Measurements from ENCODE around the gene NELFCD.
"Not testable (repeated sequence)": the region's sequence is repeated elsewhere in the genome, so short reads cannot be mapped to it uniquely, and the experiment has no call there.

The NELFCD gene

GRCh38 chr20:59010995-59011873 is 30.2 kb downstream of the NELFCD start:
- DNase-seq, result peak; percentile 94

DNA sequence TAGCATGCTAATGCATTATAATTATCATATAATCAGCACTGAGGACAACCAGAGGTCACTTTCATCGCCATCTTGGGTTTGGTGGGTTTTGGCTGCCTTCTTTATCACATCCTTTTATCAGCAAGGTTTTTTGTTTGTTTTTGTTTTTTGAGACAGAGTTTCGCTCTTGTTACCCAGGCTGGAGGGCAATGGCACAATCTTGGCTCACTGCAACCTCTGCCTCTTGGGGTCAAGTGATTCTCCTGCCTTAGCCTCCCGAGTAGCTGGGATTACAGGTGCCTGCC is 30.8 kb downstream of the NELFCD start:
- DNase-seq, result not testable (repeated sequence)

- DNase-seq, result peak; percentile 45
Measured at GRCh38 chr20:59013031-59013951, 32.2 kb downstream of the NELFCD start.

- peak; percentile 53 for DNase-seq
Measured at GRCh38 chr20:59013959-59014608, 33.0 kb downstream of the NELFCD start.

DNA sequence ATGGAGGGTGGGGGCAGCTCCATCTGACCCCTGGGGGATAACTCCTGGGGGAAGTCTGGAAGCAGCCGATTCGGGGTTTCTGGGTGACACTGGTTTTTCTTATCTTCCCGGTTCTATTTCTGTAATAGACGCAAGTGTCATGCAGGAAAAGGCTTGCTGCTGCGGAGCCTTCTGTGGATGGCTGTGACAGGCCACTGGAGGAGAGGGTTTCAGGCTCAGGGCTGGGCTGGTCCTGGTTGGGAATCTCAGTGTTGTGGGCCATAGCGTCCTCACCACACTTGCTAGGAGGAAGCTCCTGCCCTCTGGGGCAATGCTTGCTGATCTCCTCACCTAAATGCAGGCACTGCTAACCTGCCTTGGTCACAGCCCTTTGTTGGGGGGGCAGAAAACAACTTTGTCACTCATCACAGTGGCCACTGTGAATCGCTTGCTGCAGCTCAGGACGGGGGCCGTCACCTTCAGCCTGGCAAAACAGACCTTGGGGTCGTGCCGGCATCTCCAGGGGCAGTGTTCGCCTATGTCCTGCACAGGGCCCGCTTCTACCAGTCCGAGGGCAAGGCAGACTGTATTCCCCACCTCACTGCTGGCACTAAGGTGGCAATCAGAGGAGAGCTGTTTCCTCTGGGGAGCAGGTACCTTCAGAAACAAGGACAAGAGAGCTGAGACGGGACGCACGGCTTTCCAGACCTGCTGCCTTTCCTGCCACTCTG is 33.8 kb downstream of the NELFCD start:
- DNase-seq, result peak; percentile 45

GRCh38 chr20:59015411-59015810 is 34.4 kb downstream of the NELFCD start:
- peak; percentile 41 for DNase-seq

GRCh38 chr20:59015812-59016711 is 35.0 kb downstream of the NELFCD start:
- peak; percentile 55 for DNase-seq

DNA sequence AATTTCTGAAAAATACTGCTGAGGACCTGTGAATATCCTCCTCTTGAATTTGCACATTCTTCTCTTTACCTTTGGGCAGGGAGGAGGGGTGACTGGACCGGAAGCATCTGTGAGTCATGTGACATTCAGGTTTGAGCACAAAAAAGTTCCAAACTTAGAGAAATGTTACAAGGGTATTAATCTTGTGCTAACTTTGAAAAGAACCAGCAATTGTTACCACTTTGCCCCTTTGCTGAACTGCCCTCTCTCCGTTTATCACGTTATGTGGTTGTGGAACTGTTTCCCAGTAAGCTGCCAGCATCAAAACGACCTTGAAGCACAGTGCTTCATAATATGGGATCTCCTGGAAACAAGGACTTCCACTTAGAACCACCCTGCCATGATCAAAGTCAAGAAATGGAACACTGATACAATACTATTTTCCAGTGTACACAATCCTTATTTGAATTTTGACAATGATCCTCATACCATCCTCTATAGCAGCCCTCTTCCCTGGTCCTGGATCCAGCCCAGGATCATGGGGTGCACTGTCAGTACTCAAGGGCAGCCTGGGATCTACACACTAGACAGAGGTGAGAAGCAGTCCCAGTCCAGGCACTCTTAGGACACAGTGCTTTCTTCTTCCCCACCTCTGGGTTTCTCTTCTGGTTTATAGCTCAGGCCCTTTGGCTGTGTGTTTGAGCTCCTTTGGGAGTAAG is 35.9 kb downstream of the NELFCD start:
- no peak for DNase-seq

DNA sequence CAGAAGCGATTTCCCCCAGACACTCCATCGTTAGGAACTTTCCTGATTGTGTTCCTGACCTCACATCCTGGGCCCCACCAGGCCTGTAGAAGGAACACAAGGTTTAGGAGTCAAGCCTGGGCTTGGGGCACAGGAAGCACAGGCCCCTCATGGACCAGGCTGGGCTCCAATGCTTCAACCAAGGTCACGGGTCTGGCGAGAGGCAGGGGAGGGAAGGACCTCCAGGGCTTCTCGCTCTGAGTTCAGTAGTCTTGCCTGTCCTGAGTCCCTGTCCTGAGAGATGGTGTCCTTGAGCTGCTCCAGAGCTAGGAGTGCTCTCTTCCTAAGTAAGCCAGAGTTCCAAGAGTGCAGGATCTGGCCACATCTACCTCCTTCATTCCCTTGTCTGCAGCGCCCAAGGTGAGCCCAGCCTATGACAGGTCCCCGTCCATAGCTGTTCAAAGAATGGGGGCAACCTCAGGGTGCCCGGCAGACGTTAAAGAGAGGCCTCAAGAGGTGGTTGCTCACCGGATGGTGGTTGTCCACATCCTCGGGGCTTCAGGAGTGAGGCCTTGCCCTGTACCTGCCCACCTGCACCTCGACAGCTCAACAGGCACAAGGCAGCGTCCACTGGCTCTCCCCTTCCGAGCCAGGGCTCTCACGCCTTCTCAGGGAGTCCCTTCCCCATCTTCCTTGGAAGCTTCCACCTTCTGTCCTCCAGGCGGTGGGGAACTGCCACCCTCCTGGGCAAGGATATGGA is 36.6 kb downstream of the NELFCD start:
- no peak for DNase-seq

DNA sequence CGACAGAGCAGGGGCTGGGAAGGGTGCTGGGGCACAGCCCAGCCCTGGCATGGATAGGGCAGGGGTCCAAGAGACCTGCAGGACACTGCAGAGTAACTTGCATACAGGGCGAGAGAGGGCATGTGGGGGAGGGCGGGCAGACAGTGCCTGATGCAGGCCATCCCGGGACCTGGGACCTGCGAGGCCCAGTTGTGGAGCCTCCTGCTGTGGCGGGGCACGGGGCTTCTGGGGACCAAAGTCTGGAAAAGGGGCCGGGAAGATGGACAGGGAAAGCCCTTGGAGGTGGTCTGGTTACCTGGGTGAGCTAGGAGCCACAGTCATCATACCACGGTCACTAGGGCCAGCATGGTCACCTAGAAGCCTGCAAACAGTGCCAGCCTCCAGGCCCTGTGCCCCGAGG is 37.8 kb downstream of the NELFCD start:
- DNase-seq, result no peak

- no peak for DNase-seq
Measured at GRCh38 chr20:59019217-59019616, 38.2 kb downstream of the NELFCD start, which contains the start of gene TUBB1. TUBB1 (plus strand) TSS chr20:59019429; CDS start chr20:59019523, 94 bp downstream.

DNA sequence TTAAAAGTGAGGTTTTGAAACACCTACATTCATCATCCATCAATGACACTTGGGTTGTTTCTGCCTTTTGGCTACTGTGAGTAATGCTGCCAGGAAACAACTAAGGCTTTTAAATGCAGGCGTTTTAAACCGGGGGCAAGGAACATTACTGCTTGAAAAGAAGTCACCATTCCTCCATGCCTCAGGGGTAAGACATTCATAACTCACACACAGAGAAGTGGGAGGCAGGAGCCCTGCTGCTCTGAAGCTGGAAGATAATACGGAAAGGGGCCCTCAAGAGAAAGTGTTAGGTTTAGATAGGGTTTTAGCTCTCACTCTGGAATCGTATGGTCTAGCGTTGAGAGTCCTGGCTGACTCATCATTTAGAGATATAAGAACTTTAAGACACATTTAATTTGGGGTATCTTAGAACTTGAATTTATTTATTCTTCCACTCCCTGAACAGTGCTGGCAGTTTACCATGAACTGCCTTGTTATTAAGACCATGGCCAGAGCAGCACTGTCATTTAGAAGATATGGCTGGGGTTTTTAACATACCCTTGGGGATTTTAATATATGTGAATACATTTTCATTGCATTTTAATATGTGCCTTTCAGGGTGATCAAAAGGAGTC is 40.0 kb downstream of the NELFCD start:
- DNase-seq, result peak; percentile 72

- no peak for DNase-seq
Measured at GRCh38 chr20:59022754-59023153, 41.7 kb downstream of the NELFCD start.

DNA sequence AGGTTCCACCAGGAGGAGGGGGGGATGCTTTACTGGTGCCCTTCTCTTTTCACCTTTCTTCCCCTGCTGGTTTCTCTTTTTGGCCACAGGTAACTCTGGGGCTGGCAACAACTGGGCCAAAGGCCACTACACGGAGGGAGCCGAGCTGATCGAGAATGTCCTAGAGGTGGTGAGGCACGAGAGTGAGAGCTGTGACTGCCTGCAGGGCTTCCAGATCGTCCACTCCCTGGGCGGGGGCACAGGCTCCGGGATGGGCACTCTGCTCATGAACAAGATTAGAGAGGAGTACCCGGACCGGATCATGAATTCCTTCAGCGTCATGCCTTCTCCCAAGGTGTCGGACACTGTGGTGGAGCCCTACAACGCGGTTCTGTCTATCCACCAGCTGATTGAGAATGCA is 42.6 kb downstream of the NELFCD start:
- no peak for DNase-seq

GRCh38 chr20:59024111-59024530 is 43.1 kb downstream of the NELFCD start:
- DNase-seq, result no peak

GRCh38 chr20:59025086-59025485 is 44.0 kb downstream of the NELFCD start:
- DNase-seq, result no peak

- no peak for DNase-seq
Measured at GRCh38 chr20:59025511-59025910, 44.5 kb downstream of the NELFCD start.

DNA sequence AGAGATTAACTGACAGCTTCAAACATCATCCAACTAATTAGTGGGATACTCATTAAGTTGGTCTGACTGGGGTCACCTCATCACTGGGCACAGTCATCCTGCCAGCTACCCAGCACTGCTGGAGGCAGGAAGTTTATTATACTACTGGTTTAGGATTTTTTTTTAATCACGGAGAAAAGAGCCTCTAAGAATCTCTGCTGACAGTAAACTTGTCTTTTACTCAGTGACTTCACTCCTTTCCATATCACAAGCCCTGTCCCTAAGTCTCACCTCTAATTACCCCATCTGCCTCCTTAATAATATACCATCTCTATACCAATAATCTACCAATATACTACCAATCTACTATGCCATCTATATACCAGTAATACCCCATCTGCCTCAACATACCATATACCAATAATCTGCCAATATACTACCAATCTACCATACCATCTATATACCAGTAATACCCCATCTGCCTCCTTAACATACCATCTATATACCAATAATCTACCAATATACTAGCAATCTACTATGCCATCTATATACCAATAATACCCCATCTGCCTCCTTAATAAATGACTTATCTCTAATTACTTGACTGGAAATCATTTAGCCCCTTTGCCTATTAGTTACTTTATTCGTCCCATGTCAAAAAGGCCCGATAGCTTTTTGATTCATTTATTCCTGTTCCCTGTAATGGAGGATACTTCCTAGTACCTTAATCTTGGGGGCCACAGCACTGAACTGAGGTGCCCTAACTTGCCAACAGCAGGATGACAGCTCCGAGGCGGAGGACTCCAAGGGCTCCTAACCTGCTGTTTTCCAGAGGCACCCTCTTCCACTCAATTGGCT is 46.1 kb downstream of the NELFCD start:
- no peak for DNase-seq

Data from islet precursor cell (in vitro differentiated cells).